Measurements from ENCODE around the gene LRCH4. TPM values are rescaled to one million over a fixed set of nuclear protein-coding genes. Genes with fewer than 3 reads are reported as not detected.

The LRCH4 gene
- total and polyA plus RNA-seq, 2 of the 8 experiments (the other 6 are each of a cell fraction or from before 2014, with no cell fraction given): 15.5 to 36.6 TPM

DNA sequence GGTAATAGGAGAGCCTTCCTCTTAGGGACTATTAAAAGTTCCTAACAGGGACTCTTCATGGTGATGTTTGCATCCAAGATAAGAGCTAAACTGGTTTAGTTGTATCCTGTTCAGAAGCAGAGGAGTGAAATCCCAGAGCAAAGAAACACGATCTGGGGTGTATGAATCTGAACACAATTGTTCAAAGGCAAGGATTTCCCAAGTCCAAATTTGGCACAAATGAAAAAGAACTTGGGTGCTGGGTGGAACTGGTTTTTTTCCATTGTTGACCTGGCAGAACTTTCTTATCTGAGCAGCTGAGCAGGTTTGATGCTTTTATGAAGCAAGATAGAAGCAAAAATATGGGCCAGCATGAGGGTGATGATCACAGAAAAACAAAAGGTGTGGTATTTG is 41.0 kb downstream of the LRCH4 start:
- WGBS, 2 experiments (ENCODE audit: extremely low coverage in 1 of 2, insufficient coverage in 1 of 2, insufficient read length in 1 of 2, insufficient replicate concordance in 2 of 2, low coverage in 1 of 2, low lambda C conversion rate in 2 of 2, missing lambda C conversion rate in 1 of 2): 88% methylated on average over 1 of the region's 1 CpG; no CpG with 5 or more reads in 1 of the 2 experiments
- H3K14ac ChIP-seq (ENCODE audit: insufficient read length): no peak overlapping the region
- no peak overlapping the region; a peak in 1 of 7 replicates for H3K9ac ChIP-seq (replicated peaks in 1 of 4; ENCODE audit: extremely low read depth in 1 of 4, low read depth in 3 of 4, low read length in 3 of 4)
- H4K5ac ChIP-seq (ENCODE audit: insufficient read length, low read depth, low read length): no peak overlapping the region
- no peak overlapping the region for H3K4ac ChIP-seq (replicated peaks; ENCODE audit: insufficient read length, low read depth, low read length)
- no peak overlapping the region; the same call in 1 of the 2 replicates for H2BK12ac ChIP-seq (ENCODE audit: low read depth, low read length)
- no peaks in the 10 kb centered on the region for H3K23me2 ChIP-seq (ENCODE audit: low read depth, low read length)
- no peak overlapping the region for H3K56ac ChIP-seq (replicated peaks; ENCODE audit: insufficient read length, low read depth, low read length)
- H3K23ac ChIP-seq (ENCODE audit: insufficient read length): no peak overlapping the region
- no peak overlapping the region for H2BK120ac ChIP-seq (replicated peaks; ENCODE audit: low read depth, low read length)
- H3K27ac ChIP-seq (ENCODE audit: low read depth, low read length): peak overlapping the region; percentile 0; the same call in 1 of the 2 replicates
- no peak overlapping the region for H2AK5ac ChIP-seq (ENCODE audit: low read depth, low read length)
- DNase-seq (ENCODE audit: low read depth in 1 of 2, low spot score in 2 of 2): no peak
- H3K79me2 ChIP-seq (ENCODE audit: control insufficient read depth in 1 of 2, insufficient read depth in 2 of 2, low read length in 2 of 2): peaks cover 0 to 45% of the 10 kb centered on the region in 2 experiments; a peak in 3 of 4 replicates
- H2BK5ac ChIP-seq (ENCODE audit: low read depth, low read length): no peak overlapping the region
- no peaks in the 10 kb centered on the region for H4K20me1 ChIP-seq (replicated peaks in 1 of 2; ENCODE audit: control insufficient read depth in 1 of 2, insufficient read depth in 2 of 2, low read length in 2 of 2)
- no peak overlapping the region for H2AFZ ChIP-seq (ENCODE audit: low read length)
- no peak overlapping the region for H2BK15ac ChIP-seq (ENCODE audit: low read length)
- no peak for FAIRE-seq
- peak overlapping the region in 1 of 2 experiments; percentile 27; a peak in 1 of 4 replicates for H3K4me2 ChIP-seq (ENCODE audit: insufficient read depth in 1 of 2, low read depth in 2 of 2, low read length in 2 of 2)
- ChIA-PET POLR2A (ENCODE audit: partially characterized antibody) (interaction anchor here (1.0 to 2.9 kb wide), 5 partner anchors 15 to 116 kb away, joined by 4 to 10 read pairs (median 4); partner anchors contain the start of genes MEPCE and ZCWPW1), CTCF (ENCODE audit: partially characterized antibody) (interaction anchor here (0.6 to 26.5 kb wide), 10 partner anchors 9 to 220 kb away, joined by 3 to 341 read pairs (median 4); no protein-coding TSS in a partner anchor)
- peaks cover 2% of the 10 kb centered on the region; the same call in 1 of the 2 replicates for H3K79me1 ChIP-seq (ENCODE audit: low read depth, low read length)
- H3K27me3 ChIP-seq (replicated peaks in 1 of 4; ENCODE audit: control insufficient read depth in 3 of 4, extremely low read depth in 1 of 4, insufficient read depth in 3 of 4, low read length in 3 of 4): peaks cover 0 to 3% (median 2%) of the 10 kb centered on the region in 4 experiments; a peak in 3 of 7 replicates
- H4K8ac ChIP-seq (ENCODE audit: extremely low read depth, insufficient read depth, low read length): no peak overlapping the region
- H3K9me3 ChIP-seq (ENCODE audit: insufficient read depth in 2 of 2, low read depth in 1 of 2, low read length in 1 of 2): no peaks in the 10 kb centered on the region
- H4K91ac ChIP-seq (replicated peaks; ENCODE audit: insufficient read length, low read length): no peak overlapping the region
- H3K36me3 ChIP-seq (ENCODE audit: control insufficient read depth in 2 of 4, insufficient read depth in 4 of 4, low read length in 3 of 4): peaks cover 0 to 2% (median 0%) of the 10 kb centered on the region in 4 experiments; a peak in 2 of 8 replicates
- H2BK20ac ChIP-seq (ENCODE audit: low read length): no peak overlapping the region
- H3K18ac ChIP-seq (ENCODE audit: extremely low read depth, low read length): no peak overlapping the region
- peaks cover 13 to 48% (median 27%) of the 10 kb centered on the region in 4 experiments; a peak in 6 of 7 replicates for H3K4me1 ChIP-seq (replicated peaks in 1 of 4; ENCODE audit: control insufficient read depth in 3 of 4, insufficient read depth in 4 of 4, low read length in 3 of 4)
- H3K4me3 ChIP-seq (ENCODE audit: extremely low read depth in 1 of 4, insufficient read depth in 2 of 4, low read depth in 3 of 4, low read length in 4 of 4): no peak overlapping the region
- TF ChIP-seq TBP (IDR thresholded peaks at IDR 0.05; ENCODE audit: low read depth, low read length) (no peak), YY1 (IDR thresholded peaks at IDR 0.05; ENCODE audit: low read depth, low read length) (no peak), SP4 (IDR thresholded peaks at IDR 0.05; ENCODE audit: low read length) (no peak), EGR1 (IDR thresholded peaks at IDR 0.05; ENCODE audit: borderline replicate concordance, low read depth, low read length) (no peak), CEBPB (IDR thresholded peaks at IDR 0.05; ENCODE audit: low read depth, low read length) (no peak), CTBP2 (IDR thresholded peaks at IDR 0.05; ENCODE audit: borderline replicate concordance, insufficient read depth, insufficient read length, low read length) (no peak), FOSL1 (IDR thresholded peaks at IDR 0.05; ENCODE audit: insufficient read depth, low read depth, low read length) (no peak), SAP30 (IDR thresholded peaks at IDR 0.05; ENCODE audit: insufficient read depth, insufficient replicate concordance, low read length) (no peak), SIX5 (IDR thresholded peaks at IDR 0.05; ENCODE audit: low read depth, low read length) (no peak), GABPA (IDR thresholded peaks at IDR 0.05; ENCODE audit: borderline replicate concordance, insufficient read depth, low read length) (no peak), SP1 (IDR thresholded peaks at IDR 0.05; ENCODE audit: low read depth, low read length) (no peak)
- TF ChIP-seq, protein P1, sequence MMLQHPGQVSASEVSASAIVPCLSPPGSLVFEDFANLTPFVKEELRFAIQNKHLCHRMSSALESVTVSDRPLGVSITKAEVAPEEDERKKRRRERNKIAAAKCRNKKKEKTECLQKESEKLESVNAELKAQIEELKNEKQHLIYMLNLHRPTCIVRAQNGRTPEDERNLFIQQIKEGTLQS (IDR thresholded peaks at IDR 0.05; ENCODE audit: insufficient read depth, low read depth, low read length): no peak

Data from H1 (cell line).